ENCODE data around the gene DGCR6L.
"Not testable (repeated sequence)": the region's sequence is repeated elsewhere in the genome, so short reads cannot be mapped to it uniquely, and the experiment has no call there.

Gene DGCR6L

DNA sequence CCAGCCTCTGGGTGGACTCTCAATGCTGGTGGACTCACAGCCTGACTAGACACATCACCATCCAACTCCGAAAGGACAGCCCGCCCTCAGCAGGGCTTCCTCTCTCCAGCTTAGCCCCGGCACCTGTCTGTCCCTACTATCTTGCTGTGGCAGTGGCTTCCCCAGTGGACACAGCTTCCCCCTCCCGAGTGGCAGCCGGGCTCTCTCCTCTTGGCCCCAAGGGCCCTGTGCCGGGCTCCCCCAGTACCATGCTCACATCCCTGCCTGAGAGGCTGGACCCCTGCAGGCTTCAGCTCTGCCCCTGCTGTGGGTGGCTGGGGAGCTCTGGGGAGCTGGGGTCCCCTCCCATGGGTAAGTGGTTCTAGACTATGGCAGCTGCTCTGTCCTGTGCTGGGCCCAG, 9.1 kb downstream of the DGCR6L start:
- in situ Hi-C loops (cut with MboI; ENCODE audit: low sequenced_read_pairs) = not testable (repeated sequence)

DNA sequence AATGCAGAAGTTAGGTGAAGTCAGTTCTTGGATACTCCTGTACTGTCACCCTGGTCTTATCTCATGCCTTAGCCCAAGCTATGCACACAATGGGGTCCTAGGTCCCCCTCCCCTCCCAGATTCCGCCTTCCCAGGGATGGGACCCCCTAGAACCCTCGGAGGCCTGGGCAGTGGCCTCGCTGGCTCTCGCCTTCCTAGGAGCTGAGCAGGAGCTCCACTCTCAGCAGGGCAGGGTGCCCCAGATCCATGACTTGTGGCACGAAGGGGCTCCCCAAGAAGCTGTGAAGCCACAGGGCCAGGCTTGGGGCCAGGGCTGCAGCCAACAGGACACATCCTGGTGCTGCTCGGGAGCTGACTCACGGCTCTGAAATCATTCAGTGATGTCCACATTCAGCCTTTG, 9.7 kb downstream of the DGCR6L start:
- in situ Hi-C loops (cut with MboI; ENCODE audit: low sequenced_read_pairs) = not testable (repeated sequence)

GRCh38 chr22:20308806-20309650, 10.8 kb downstream of the DGCR6L start:
- in situ Hi-C loops (cut with MboI; ENCODE audit: low sequenced_read_pairs) = not testable (repeated sequence)

- in situ Hi-C loops (cut with MboI; ENCODE audit: low sequenced_read_pairs) = not testable (repeated sequence)
Observed at GRCh38 chr22:20307448-20308447, 12.1 kb downstream of the DGCR6L start.

DNA sequence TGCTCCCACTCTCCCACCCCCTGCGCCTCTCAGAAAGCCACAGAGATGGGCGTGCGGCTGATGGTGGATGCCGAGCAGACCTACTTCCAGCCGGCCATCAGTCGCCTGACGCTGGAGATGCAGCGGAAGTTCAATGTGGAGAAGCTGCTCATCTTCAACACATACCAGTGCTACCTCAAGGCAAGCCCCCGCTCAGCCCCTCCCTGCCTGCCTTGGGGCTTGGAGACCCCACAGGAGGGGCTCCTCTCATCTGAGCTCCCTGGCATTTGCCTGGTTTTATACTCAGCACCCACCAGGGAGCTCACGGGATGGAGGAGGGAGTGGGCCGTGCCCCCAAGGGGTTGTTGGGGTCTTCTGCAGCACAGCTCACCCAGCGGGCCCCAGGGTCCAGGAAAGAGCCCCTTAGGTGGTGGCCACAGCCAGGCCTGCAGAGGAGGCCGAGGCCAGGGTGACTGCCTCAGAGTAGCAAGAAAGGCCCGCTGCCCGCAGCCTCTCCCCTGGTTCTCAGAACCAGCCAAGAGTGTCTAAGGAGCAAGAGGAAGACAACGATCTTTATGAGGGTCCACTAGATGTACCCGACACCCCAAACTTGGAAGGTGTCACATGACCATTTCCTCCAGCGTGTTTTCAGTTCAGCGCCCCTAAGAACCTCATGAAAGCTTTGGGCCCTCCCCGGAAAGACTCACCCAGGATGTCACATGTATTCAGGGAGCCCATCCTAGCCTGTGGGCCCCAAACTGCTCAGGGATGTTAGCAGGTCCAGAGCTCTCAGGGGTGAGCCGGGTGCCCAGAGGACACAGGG, 13.0 kb downstream of the DGCR6L start:
- in situ Hi-C loops (cut with MboI; ENCODE audit: low sequenced_read_pairs) = not testable (repeated sequence)

GRCh38 chr22:20305894-20306645, 13.8 kb downstream of the DGCR6L start:
- in situ Hi-C loops (cut with MboI; ENCODE audit: low sequenced_read_pairs) = no loop called here

GRCh38 chr22:20305230-20305893, 14.5 kb downstream of the DGCR6L start:
- in situ Hi-C loops (cut with MboI; ENCODE audit: low sequenced_read_pairs) = not testable (repeated sequence)

DNA sequence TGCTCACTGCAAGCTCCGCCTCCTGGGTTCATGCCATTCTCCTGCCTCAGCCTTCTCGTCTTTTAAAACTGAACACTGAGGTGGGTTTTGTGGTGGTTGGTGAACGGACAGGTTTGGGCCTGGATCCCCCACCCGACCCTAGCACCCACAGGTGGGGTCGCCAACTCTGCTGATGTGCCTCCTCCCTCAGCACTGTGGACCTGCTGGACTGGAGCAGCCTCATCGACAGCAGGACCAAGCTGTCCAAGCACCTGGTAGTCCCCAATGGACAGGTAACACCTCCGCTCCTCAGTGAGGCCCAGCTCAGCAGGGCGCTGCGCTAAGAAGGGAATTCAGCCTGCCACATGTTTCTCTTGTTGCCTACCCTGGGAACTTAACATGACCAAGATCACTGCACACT, 15.2 kb downstream of the DGCR6L start:
- in situ Hi-C loops (cut with MboI; ENCODE audit: low sequenced_read_pairs) = no loop called here

DNA sequence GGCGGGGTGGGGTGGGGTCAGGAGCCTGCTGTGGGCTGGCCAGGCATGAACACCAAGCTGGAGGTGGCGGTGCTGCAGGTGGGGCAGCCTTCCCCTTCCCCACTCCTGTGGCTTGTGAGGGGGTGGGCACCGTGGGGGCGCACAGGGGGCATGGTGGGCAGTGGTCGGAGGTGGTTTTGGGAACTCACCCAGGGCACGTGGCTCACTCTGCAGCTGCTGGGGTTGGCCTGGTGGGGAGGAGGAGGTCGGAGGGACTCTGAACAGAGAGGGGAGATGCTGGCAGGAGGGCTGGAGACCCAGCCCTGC, 16.7 kb downstream of the DGCR6L start:
- in situ Hi-C loops (cut with MboI; ENCODE audit: low sequenced_read_pairs) = not testable (repeated sequence)

DNA sequence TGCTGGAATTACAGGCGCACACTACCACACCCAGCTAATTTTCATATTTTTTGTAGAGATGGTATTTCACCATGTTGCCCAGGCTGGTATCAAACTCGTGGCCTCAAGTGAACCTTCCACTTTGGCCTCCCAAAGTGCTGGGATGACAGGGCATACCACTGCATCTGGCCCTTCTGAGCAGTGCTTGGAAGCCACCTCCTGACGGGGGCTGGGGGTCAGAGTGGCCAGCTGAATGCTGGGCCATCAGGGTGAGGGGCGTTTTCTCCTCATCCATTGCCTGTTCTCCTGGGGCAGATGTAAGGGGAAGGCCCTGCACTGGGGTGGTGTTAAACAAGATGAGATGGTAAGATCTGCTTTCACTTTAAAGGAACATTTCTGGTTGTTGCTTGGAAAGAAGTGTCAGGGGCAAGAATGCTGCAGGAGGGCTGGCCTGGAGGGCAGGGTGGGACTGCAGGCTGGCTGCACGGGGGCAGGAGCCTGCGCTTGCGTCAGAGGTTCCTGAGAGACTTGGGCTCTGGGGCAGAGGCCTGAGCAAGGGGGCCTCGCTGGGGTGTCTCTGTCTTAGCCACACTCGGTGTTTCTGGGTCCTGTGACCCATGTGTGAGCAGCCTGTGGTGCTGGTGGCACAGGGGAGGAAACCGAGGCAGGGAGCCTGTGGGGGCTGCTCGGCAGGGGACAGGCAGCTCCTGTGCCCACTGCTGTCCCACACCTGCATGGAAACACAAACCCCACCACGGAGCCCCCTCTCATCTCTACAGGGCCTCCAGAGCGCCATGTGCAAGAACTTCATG, 17.2 kb downstream of the DGCR6L start:
- in situ Hi-C loops (cut with MboI; ENCODE audit: low sequenced_read_pairs) = no loop called here

DNA sequence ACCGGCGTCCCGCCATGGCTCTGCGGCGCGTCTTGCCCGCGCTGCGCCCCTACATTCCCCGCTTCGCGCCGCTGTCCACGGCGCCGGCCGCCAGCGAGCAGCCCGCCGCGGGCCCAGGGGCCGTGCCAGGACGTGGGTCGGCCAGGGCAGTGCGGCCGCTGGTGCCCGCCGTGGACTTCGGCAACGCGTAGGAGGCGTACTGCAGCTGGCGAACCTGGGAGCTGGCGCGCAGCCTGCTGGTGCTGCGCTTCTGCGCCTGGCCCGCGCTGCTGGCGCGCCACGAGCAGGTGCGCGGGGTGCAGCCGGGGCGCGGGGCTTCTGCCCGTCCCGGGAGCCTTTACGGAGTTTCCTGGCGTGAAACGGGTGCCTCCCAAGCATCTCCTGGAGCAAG, 20.1 kb downstream of the DGCR6L start:
- in situ Hi-C loops (cut with MboI; ENCODE audit: low sequenced_read_pairs) = no loop called here

GRCh38 chr22:20298803-20299745, 20.8 kb downstream of the DGCR6L start:
- in situ Hi-C loops (cut with MboI; ENCODE audit: low sequenced_read_pairs) = no loop called here

DNA sequence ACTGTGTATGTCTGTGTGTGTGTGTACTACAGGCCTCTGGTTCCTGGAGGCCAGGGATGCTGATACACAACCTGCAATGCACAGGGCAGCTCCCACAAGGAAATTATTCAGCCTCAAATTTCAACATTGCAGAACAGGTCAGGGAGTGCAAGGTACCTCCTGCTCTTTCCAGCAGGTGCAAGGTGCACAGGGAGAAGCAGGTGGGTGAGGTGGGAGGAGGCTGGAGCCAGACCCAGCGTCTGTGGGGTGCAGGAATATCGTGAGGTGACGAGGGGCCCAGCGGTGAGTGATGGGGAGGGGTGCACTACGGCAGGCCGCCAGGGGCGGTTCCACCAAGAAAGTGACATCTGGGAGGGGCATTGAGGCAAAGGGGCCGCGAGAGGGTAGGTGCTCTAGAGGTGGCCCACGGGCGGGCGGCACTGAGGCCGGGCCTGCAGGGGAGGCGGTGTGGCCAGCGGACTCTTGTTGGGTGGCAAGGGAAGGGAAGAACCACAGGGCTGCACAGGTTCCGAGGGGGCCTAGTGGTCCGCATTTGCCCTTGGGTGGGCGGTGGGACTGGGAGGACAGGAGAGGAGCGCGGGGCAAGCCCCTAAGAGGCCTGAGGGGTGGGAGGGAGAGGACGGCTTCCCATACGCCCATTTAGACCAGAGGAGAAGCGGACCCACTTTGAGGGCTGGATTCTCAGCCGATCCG, 21.6 kb downstream of the DGCR6L start:
- in situ Hi-C loops (cut with MboI; ENCODE audit: low sequenced_read_pairs) = no loop called here

DNA sequence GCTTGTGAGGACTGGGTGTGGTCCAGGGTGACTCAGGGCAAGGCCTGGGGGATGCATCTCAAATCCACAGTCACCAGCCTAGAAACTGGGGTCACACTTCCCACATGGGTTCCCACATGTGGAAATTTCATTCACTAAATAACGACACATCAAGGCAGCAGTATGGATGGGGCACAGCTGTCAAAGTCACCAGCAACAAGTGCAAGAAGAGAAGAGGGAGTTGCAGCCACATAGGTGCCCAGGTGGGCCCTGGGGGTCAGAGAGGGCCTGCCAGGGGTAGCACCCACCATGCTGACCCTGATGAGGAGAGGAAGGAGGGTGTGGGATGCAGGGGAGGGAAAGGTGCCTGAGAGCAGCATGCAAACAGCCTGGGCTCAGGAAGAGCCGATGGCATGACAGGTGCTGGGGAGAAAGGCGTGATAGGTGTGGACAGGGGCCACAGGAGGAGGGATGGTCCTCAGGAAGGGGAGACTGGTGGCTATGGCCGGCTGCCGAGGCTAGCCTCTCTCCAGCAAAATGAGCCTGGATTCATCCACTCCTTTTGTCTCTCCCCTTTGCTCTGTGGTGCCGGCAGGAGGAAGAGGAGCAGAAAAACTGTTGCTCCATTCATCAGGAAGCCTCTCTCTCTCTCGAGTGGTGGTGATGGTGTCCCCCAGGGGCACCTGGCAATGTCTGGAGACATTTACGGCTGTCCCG, 22.3 kb downstream of the DGCR6L start:
- in situ Hi-C loops (cut with MboI; ENCODE audit: low sequenced_read_pairs) = no loop called here

- in situ Hi-C loops (cut with MboI; ENCODE audit: low sequenced_read_pairs) = no loop called here
Observed at GRCh38 chr22:20296598-20296997, 23.3 kb downstream of the DGCR6L start.

GRCh38 chr22:20295262-20296064, 24.4 kb downstream of the DGCR6L start:
- in situ Hi-C loops (cut with MboI; ENCODE audit: low sequenced_read_pairs) = no loop called here

Measured in hTERT RPE-1 (cell line).